GM21423 (cell line): Measurements from ENCODE around the gene LGALS3BP.

Source experiments
- ATAC-seq: cut with Tn5 transposase; IDR thresholded peaks from one replicate; pipeline ENCODE4 v1.9.1; 2021; ENCODE audit warnings: mild to moderate bottlenecking, moderate library complexity; ENCODE audit not compliant: unreplicated experiment

The LGALS3BP gene

DNA sequence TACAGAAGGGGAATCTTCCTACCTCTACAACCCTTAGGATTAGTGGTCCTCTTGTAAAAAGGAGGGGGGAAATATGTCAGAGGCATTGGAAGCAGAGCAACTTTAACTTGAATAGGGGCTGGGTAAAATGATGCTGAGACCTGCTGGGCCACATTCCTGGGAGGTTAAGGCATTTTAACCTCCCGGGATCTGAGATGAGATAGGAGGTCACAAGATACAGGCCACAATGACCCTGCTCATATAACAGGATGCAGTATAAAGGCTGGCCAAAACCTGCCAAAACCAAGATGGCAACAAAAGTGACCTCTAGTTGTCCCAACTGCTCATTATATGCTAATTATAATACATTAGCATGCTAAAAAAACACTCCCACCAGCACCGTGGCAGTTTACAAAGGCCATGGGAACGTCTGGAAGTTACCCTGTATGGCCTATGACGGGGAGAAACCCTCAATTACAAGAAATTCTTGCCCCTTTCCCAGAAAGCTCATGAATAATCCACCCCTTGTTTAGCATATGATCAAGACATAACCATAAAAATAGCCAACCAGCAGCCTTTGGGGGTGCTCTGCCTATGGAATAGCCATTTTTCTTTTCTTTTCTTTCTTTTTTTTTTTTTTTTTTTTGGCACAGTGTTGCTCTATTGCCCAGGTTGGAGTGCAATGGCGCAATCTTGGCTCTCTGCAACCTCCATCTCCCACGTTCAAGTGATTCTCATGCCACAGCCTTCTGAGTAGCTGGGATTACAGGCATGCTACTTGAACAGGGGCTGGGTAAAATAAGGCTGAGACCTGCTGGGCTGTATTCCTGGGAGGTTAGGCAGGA, 38.0 kb upstream of the LGALS3BP start:
- ATAC-seq: no peak

DNA sequence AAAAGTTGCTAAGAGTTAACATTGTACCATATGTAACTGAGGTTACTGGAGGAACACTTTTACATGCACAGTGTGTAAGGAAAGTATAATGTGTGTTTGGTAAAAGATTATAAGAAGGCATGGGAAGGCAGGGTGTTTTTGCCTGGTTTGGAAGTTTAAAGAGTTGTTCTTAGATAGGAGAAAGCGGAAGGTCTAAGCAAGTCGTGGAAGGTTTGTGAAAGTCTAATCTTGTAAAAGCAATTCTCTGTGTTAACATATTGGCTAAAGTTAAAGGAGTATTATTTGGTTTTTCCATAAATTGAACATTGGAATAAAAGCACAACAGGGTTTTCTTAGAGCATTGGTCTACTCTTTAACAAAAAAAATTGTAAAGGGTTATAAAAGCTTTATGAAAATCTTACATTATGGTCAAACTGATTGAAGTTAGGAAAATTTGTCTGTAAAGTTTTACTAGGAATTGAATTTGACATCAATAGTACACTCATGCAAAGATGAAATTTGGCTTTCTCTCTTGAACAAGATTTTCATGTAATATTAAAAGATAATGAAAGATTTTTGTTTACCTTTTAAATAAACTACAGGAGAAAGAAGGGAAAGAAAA, 34.5 kb upstream of the LGALS3BP start:
- no peak for ATAC-seq

DNA sequence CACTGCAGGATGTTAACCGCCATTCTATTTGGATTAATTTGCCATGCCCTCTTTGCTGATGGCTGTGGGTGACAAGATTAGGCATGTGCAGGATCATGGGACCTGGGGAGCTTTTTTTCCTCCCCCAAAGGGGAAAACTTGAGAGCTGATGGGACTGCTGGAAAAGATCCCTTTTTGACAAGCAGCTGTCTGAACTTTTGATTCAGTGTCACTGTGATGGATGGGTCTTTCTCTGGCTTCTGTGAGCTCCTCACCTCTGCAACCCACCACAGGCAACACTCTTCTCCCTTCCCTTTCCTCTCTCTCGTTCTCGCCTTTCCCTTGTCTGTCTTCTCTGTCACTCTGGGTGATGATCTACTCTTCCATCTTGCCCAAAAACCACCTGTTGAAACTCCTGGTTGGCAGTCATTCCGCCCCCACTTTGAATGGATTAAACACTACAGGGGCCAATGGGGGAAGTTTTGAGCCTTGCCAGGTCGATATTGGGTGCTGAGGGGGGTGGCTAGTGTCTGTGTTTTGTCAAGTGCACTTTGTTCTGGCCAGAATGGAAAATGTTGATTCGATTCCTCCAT, 32.9 kb upstream of the LGALS3BP start:
- no peak for ATAC-seq

DNA sequence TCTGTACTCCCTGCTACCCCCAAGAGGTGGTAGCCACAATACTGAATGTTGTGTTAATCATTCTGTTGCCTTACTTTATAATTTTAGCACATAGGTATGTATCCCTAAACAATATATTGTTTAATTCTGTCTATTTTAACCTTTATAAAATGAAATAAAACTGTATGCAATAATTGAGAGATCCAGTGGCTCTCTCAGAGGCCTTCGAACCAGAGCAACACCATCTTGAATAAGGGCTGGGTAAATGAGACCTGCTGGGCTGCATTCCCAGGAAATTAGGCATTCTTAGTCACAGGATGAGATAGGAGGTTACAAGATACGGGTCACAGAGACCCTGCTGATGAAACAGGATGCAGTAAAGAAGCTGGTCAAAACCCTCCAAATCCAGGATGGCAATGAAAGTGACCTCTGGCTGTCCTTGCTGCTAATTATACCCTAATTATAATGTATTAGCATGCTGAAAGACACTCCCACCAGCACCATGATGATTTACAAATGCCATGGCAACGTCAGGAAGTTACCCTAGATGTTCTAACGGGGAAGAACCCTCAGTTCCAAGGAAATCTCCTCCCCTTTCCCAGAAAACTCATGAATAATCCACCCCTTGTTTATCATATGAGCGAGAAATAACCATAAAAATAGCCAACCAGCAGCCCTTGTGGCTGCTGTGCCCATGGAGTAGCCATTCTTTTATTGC, 31.9 kb upstream of the LGALS3BP start:
- ATAC-seq: no peak

DNA sequence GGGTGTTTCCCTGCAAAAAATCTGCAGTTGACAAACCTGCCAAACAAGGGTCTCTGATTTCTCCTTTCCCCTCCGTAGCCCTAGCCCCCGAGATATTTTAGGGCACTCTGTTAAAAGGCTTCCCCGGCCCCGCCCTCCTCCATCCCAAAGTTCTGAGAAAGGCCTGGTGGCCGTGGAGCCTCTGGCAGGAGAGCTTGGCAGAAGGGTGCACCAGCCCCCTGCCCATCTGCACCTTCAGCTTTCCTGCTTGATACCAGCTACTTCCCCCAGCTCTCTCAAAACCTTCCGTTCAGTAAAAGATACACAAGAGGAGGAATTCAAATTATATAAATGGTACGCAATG, 30.6 kb upstream of the LGALS3BP start:
- ATAC-seq: no peak

DNA sequence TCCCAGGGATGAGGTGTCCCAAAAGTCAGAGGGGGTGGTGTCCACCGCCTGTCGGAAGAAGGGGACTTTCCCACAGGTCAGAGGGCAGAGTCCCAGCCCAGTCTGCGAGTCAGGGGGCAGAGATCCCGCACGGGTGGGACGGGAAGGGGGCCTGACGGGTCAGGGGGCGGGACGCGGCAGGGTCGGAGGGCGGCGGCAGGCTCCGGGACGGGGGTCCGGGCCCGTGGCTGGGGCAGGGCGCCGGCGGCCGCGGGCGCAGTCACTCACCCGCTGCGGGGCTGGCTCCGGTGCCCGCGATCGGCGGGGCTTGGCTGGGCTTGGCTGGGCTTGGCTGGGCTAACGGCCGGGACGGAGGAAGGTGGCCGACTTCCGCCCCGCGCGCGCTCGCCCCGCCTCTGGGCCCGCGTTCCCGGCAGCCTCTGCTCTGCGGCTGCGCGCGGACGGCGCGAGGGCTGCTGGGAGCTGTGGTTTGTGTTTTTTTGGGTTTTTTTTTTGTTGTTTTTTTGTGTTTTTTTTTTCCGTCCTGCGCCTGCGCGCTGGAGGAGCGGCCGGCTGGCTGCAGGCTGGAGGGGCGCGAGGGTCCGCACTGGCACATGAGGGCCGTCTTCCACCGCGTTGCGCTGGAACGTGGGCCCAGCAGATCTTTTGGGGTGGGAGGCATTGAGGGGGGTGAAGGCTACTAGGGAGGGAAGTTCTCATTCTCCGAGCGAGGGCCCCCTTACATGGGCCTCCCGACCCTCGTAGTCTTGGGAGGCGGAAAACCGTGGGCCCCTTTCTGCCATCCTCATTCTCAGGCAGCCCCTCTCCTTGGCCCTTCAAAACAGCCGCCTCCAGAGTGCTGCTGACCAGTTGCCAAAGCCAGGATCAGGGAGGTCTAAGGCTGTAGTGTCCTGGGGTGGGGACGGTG, 29.9 kb upstream of the LGALS3BP start, which contains the start of gene CANT1:
Gene CANT1, minus strand, starts transcription at position 368 of the 907 bp plus-strand sequence. CDS start 12,142 bp downstream, outside the sequence.
- peak; percentile 92 for ATAC-seq

DNA sequence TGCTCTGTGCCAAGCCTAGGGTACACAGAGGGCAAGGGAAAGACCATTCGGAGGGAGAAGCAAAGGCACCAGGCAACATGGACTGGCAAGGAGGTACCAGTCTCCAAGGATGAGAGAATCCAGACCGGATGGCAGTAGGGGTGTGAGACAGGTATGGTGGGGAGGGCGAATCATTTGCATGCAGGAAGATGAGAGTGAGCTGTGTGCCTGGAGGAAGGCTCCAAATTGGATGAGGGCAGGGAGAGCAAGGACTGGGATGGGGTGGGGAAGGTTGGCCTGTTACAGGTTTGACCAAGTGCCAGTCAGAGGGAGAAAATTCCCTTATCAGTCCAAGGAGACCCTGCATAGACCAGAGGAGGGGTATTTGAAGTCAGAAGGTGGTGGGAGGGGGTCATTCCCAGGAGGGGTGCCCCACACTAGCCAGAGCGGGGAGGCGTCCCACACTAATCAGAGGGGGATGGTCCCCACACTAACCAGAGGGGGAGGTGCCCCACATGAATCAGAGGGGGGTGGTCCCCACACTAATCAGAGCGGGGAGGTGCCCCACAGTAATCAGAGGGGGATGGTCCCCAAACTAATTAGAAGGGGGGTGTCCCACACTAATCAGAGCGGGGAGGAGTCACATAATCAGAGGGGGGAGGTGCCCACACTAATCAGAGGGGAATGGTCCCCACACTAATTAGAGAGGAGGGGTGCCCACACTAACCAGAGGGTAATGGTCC, 29.1 kb upstream of the LGALS3BP start:
- no peak for ATAC-seq

DNA sequence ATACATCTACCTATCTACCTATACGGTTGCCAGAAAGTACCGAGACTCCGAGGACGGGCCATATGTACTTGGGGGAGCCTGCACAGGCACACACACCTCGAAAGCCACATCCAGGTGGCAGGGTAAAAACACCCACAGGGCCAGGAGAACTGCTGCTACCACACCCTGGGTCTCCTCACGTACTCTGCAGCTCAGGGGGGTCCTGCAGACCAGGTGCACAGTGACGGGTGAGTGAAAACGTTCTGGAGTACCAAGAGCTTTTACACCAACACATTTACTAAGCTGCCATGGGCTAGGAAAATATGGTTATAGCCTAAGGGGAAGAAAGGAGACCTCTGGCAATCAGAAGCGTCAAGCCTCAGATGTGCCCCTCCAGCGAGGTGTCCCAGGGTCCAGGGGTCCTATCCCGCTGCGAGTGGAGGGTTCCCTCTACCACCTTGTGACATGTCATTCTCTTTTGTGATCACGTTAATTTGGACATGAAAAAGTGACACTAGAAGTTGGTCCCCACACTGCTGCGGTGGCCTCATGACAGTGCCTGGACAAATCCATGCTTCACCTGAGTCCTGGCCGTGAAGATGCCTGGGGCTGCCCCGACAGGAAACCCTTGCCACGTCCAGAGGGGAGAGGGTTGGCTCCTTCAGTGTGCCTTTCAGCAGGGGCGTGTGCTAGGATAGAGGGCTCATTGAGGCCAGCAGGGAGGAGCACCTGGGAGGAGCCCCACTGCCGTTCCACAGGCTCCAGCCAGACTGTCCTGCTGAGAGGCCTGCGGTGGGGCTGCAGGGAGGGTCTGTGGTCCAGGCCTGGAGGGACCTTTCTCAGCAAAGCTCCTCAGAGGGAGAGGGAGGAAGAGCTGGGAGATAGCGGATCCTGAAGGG, 28.0 kb upstream of the LGALS3BP start:
- ATAC-seq: no peak

DNA sequence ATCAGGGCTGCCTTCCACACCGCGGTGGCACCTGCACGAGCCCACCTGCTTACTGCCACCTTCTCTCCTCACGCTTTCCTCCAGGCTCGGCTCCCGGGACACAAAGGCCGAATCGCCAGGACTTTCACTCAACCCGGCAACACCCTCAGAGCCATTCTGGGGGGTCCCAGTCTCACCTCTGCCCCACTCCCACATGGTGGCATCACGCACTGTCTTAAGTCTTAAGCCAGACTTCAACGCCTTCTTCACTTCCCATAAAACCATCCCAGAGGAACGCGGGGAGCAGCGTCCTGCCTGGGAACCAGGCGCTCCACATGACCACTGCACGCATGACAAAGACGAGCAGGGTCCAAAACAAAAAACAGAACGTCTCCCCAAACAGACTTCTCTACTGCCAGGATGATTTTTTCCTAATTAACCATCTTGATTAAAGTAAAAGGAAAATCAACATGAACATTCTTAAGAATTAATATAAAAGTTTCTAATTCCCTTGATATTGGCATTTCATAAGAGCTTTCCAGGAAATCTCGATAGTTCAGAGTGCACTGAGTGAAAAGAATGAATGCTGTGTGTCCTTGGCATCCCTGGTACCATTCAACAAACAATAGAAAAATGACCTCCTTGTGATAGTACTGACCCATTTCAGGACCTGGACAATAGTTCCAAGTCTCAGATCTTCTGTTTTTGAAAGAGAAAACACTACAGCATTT, 27.2 kb upstream of the LGALS3BP start:
- no peak for ATAC-seq

DNA sequence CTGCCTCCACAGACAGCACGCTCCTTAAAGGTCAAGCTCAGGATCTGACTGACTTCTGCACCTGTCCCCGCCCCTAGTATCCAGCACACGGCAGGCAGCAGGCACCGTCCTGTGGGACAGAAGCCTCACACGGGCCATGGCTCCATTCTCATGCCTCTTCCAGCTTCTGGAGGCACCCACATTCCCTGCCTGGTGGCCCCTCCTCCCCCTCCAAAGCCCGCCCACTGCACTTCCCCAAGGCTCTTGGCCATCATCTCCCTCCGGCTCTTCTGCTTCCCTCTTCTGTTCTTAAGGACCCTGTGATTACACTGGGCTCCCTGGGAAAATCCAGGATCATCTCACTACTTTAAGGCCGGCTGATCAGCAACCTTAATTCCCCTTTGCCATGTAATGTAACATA, 26.3 kb upstream of the LGALS3BP start:
- ATAC-seq: no peak

DNA sequence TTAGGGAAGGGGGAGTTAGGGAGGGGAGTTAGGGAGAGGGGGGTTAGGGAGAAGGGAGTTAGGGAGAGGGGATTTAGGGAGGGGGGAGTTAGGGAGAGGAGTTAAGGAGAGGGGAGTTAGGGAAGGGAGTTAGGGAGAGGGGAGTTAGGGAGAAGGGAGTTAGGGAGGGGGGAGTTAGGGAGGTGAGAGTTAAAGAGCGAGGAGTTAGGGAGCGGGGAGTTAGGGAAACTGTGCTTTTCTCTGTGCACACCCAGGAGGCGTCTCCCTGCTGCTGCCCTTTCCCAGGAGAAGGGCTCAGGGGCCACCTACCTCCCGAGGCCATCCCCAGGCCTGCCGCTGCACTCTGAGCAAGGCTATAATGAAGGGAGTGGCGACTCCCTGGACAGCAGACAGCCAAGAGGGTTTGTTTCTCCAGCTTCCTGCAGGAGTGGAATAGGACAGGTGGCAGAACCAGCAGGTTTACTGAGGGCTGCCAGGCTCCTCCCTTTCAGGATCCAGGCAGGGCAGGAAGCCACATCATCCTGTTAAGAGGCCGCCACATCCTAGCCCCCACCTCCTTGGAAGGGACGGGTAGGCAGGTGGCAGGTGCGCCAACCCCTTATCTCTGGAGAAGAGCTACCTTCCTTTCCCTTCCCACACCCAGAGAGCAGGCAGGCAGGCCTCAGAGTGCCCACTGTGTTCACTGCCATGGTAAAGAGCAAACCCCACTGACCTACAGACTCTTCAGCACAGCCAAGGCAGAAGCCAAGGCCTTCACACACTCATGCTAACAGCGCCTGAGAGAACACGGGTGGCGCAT, 25.5 kb upstream of the LGALS3BP start:
- ATAC-seq: no peak

DNA sequence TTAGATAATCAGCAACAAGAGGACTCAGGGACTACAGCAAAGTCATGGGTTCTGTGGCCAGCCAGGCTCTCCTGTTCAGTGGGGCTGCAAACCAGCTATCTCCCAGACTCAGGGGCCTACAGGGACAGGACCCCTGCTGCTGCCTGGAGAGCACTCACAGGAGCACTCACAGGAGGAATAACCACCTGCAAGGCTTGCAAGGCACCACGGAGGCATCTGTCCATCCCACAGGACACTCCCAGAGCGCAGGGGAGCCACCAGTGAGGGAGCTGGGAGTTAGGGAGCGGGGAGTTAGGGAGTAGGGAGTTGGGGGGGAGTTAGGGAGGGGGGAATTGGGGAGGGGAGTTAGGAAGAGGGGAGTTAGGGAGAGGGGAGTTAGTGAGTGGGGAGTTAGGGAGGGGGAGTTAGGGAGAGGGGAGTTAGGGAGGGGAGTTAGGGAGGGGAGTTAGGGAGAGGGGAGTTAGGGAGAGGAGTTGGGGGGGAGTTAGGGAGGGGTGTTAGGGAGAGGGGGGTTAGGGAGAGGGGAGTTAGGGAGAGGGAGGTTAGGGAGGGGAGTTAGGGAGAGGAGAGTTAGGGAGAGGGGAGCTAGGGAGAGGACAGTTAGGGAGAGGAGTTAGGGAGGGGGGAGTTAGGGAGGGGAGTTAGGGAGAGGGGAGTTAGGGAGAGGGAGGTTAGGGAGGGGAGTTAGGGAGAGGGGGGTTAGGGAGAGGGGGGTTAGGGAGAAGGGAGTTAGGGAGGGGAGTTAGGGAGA, 24.1 kb upstream of the LGALS3BP start:
- ATAC-seq: no peak

DNA sequence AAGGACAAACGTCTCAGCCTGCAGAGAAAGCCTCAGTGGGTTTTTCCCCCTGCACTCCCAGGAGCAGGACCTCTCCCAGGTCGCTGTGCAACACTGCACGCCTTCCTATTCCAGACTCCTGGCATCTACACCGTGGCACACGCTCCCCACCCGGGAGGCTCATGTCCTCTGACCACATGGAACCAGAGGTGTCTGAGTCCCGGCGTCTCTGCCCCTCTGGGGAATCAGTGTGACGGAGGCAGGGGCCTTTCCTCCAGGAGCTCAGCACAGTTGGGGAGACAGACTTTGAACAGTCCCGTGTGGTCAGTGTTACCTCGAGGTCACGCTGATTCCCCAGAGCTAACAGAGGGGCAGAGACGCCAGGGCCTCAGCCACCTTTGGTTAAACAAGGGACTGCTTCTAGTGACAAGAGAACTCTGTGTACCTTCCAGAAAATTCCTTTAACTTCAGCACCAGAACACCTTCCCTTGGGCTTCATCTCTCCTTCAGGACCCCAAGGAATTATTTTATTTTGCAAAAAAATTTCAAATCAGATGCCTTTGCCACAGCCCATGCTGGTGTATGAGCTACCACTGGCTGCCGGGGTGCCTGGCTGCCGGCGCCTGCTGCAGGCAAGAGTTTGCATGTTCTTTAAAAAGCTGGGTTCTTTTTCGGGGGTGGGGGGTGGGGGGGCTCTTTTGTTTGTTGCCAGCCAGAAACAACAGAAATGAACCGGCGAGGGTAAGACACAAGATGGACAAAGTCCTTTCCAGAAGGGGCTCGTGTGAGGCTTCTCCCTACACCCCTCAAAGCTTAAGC, 23.3 kb upstream of the LGALS3BP start:
- ATAC-seq: no peak

DNA sequence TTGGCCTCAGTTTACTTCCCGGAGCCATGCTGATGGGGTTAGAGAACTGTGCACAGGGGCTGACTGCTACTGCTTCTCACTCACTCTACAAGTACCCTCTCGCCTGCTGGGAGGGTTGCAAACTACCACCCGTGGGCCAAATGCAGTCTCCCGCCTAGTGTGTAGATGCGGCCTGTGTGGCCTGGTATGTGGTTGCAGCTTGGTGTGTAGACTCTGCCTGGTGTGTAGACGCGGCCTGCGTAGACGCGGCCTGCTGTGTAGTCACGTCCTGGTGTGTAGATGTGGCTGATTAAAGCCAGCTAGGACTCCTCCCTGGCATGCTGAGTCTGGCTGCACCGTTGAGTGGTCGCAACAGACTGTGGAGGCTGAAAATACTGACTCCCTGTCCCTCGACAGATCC, 22.6 kb upstream of the LGALS3BP start:
- no peak for ATAC-seq

DNA sequence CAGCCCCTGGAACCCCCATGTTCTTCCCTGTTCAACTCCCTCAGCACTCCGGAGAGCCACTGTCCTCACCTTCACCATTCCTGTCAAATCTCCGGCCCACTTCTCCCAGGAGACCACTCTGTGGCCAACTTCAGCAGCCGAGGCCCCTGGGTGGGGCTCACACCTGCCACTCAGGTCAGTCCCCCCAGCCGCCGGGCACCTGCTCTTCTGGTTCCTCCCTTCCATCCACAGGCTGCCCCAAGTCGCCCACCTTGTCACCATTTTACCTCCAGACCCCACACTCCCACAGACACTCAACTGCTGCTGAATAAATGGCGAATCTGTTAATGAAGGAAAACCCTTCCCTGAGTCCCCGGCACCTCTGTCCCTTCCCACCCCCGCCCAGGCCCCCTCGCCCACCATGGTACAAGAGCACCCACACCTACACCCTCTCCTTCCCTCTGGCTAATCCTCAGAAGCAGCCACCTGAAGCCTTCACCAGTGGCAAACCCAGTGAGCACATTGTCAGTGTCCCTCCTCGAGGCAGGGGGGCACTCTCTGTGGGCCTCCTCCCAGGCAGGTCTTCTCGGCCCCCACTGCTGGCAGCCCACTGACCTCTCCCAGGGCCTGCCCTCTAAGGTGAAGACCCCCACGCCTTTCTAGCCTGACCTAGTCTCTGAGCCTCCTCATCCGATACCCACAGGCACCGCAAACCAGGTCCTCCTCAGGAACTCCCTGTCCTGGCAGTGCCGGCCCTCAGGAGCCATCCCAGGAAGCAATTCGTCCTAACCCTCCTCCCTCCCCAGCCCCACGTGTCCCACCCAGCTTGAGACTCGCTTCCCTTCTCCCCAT, 21.7 kb upstream of the LGALS3BP start:
- ATAC-seq: no peak
